ENCODE measurements around the gene IL22RA2. TPM values are rescaled to one million over a fixed set of nuclear protein-coding genes. Genes with fewer than 3 reads are reported as not detected.

IL22RA2 gene
- total and polyA plus RNA-seq, 4 donors: 0.05 TPM; not detected in 3

GRCh38 chr6:137112067-137112355 is 61.4 kb downstream of the IL22RA2 start:
- Histone ChIP-seq H3K27ac (ENCODE audit: low read depth in 1 of 2, low read length in 2 of 2) (no peak overlapping the region), H3K4me3 (ENCODE audit: low read depth in 1 of 3, low read length in 3 of 3) (no peak overlapping the region), H3K4me1 (ENCODE audit: control insufficient read depth in 4 of 4, insufficient read depth in 4 of 4, low read length in 3 of 4) (no peaks in the 10 kb centered on the region), H3K36me3 (ENCODE audit: control insufficient read depth in 4 of 4, insufficient read depth in 3 of 4, low read depth in 1 of 4, low read length in 3 of 4) (no peaks in the 10 kb centered on the region), H3K9ac (ENCODE audit: low read depth in 1 of 2, low read length in 2 of 2) (no peak overlapping the region), H3K9me3 (ENCODE audit: control insufficient read depth in 4 of 4, low read length in 3 of 4) (no peaks in the 10 kb centered on the region), H3K27me3 (ENCODE audit: control insufficient read depth in 4 of 4, insufficient read depth in 4 of 4, low read length in 3 of 4) (no peaks in the 10 kb centered on the region)
- WGBS: 92% methylated on average over 5 of the region's 5 CpGs
- TF ChIP-seq RXRA (IDR thresholded peaks at IDR 0.05) (no peak), REST (IDR thresholded peaks at IDR 0.05) (no peak), GABPA (IDR thresholded peaks at IDR 0.05 in 1 of 2, conservative IDR thresholded peaks at IDR 0.05 in 1 of 2) (no peak), FOXA2 (IDR thresholded peaks at IDR 0.05) (no peak), NR2F2 (IDR thresholded peaks at IDR 0.05) (no peak), TAF1 (conservative IDR thresholded peaks at IDR 0.05) (no peak), ATF3 (IDR thresholded peaks at IDR 0.05) (no peak), HNF4G (IDR thresholded peaks at IDR 0.05) (no peak), RAD21 (IDR thresholded peaks at IDR 0.05) (no peak), EGR1 (IDR thresholded peaks at IDR 0.05; ENCODE audit: low read depth in 2 of 2) (no peak), CTCF (IDR thresholded peaks at IDR 0.05; ENCODE audit: low read depth, low read length, missing input control) (no peak), HNF4A (conservative IDR thresholded peaks at IDR 0.05) (no peak)
- no peak for DNase-seq (ENCODE audit: low spot score)

GRCh38 chr6:137111296-137112066 is 62.0 kb downstream of the IL22RA2 start:
- no peaks in the 10 kb centered on the region for H3K4me1 ChIP-seq (ENCODE audit: control insufficient read depth in 4 of 4, insufficient read depth in 4 of 4, low read length in 3 of 4)
- H3K27ac ChIP-seq (ENCODE audit: low read depth in 1 of 2, low read length in 2 of 2): no peak overlapping the region
- H3K36me3 ChIP-seq (ENCODE audit: control insufficient read depth in 4 of 4, insufficient read depth in 3 of 4, low read depth in 1 of 4, low read length in 3 of 4): no peaks in the 10 kb centered on the region
- no peak for TF ChIP-seq ZBTB33 (IDR thresholded peaks at IDR 0.05)
- no peak for TF ChIP-seq RAD21 (IDR thresholded peaks at IDR 0.05)
- no peak for TF ChIP-seq NR2F2 (IDR thresholded peaks at IDR 0.05)
- no peak for TF ChIP-seq FOXA2 (IDR thresholded peaks at IDR 0.05)
- no peak for TF ChIP-seq RXRA (IDR thresholded peaks at IDR 0.05)
- no peak for TF ChIP-seq SP1 (IDR thresholded peaks at IDR 0.05)
- TF ChIP-seq CTCF (IDR thresholded peaks at IDR 0.05; ENCODE audit: low read depth, low read length, missing input control): no peak
- TF ChIP-seq REST (IDR thresholded peaks at IDR 0.05): no peak
- TF ChIP-seq MAX (IDR thresholded peaks at IDR 0.05): no peak
- no peak for TF ChIP-seq JUND (IDR thresholded peaks at IDR 0.05)
- TF ChIP-seq HNF4A (conservative IDR thresholded peaks at IDR 0.05): no peak
- TF ChIP-seq YY1 (IDR thresholded peaks at IDR 0.05): no peak
- no peak for TF ChIP-seq TAF1 (conservative IDR thresholded peaks at IDR 0.05)
- no peak for TF ChIP-seq FOXA1 (IDR thresholded peaks at IDR 0.05)
- no peak overlapping the region for H3K4me3 ChIP-seq (ENCODE audit: low read depth in 1 of 3, low read length in 3 of 3)
- no peak for DNase-seq (ENCODE audit: low spot score)
- WGBS: 87% methylated on average over 2 of the region's 2 CpGs
- H3K27me3 ChIP-seq (ENCODE audit: control insufficient read depth in 4 of 4, insufficient read depth in 4 of 4, low read length in 3 of 4): no peaks in the 10 kb centered on the region
- H3K9me3 ChIP-seq (ENCODE audit: control insufficient read depth in 4 of 4, low read length in 3 of 4): no peaks in the 10 kb centered on the region
- no peak overlapping the region for H3K9ac ChIP-seq (ENCODE audit: low read depth in 1 of 2, low read length in 2 of 2)
